Suprapubic skin (tissue), 4 donors: ENCODE results near the gene GALNT2. TPM values are rescaled to one million over a fixed set of nuclear protein-coding genes. Genes with fewer than 3 reads are reported as not detected.

Source experiments
- DNase-seq, 2 donors: peaks; one replicate each; pipeline ENCODE4 v3.0.0-alpha.2; 2019; ENCODE audit warnings: low spot score in 2 of 2
- H3K27ac ChIP-seq: fragments of 200-600 bp; sonication (generic); one replicate; pipeline ENCODE4 v1.5.1; 2019
- H3K27me3 ChIP-seq: fragments of 200-600 bp; sonication (generic); one replicate; pipeline ENCODE4 v1.5.1; 2019
- H3K36me3 ChIP-seq: fragments of 200-600 bp; sonication (generic); one replicate; pipeline ENCODE4 v1.5.1; 2019
- H3K4me1 ChIP-seq: fragments of 200-600 bp; sonication (generic); one replicate; pipeline ENCODE4 v1.5.1; 2019
- H3K4me3 ChIP-seq: fragments of 200-600 bp; sonication (generic); one replicate; pipeline ENCODE4 v1.5.1; 2019; ENCODE audit warnings: mild to moderate bottlenecking
- H3K9me3 ChIP-seq: fragments of 200-600 bp; sonication (generic); one replicate; pipeline ENCODE4 v1.5.1; 2019
- CTCF ChIP-seq, 2 donors: fragments of 200-600 bp in 1 of 2; fragments of 450-650 bp in 1 of 2; sonication (generic) in 1 of 2; IDR thresholded peaks; one replicate each; pipeline ENCODE4 v1.5.1; 2016 to 2019; ENCODE audit warnings: antibody characterized with exemption in 2 of 2, mild to moderate bottlenecking in 1 of 2, moderate library complexity in 1 of 2
- EP300 ChIP-seq: sonication (generic); formaldehyde crosslinking; IDR thresholded peaks from one replicate; pipeline ENCODE4 v1.6.1; 2017; ENCODE audit warnings: antibody characterized with exemption
- POLR2A ChIP-seq, 2 donors: fragments of 450-650 bp; IDR thresholded peaks; one replicate each; pipeline ENCODE4 v1.6.1; 2017; ENCODE audit warnings: antibody characterized with exemption in 2 of 2, mild to moderate bottlenecking in 2 of 2, moderate library complexity in 2 of 2
- POLR2AphosphoS5 ChIP-seq, 3 donors: sonication (generic); formaldehyde crosslinking; IDR thresholded peaks; one replicate each; pipeline ENCODE4 v1.6.1; 2017; ENCODE audit warnings: antibody characterized with exemption in 3 of 3
- whole genome bisulfite sequencing: methylation state at CpG from one replicate; pipeline ENCODE4 v1.1.5; 2018; 5-methylcytosine and 5-hydroxymethylcytosine counted together
- total RNA-seq, 4 donors: library from RNA; depleted of rRNA; stranded (reverse); fragments of >200 nt; gene quantifications; one replicate each; pipeline ENCODE4 v1.1.0, GENCODE V29; 2016

Gene GALNT2
- total RNA-seq, 4 donors from 2014 or later, result 24.1 to 40.2 (median 36.4) TPM

GRCh38 chr1:230194525-230194924 is 127.5 kb downstream of the GALNT2 start:
- Histone ChIP-seq H3K27me3 (no peaks in the 10 kb centered on the region), H3K27ac (no peak overlapping the region), H3K9me3 (no peaks in the 10 kb centered on the region), H3K4me1 (peaks cover 13% of the 10 kb centered on the region), H3K36me3 (no peaks in the 10 kb centered on the region), H3K4me3 (no peak overlapping the region)
- no peak for DNase-seq
- TF ChIP-seq EP300 (no peak), CTCF (IDR thresholded peaks at IDR 0.05) (no peak)
- 85% methylated on average over 6 of the region's 7 CpGs for WGBS

GRCh38 chr1:230195199-230195598 is 128.2 kb downstream of the GALNT2 start:
- TF ChIP-seq POLR2AphosphoS5 (IDR thresholded peaks at IDR 0.05), result no peak
- DNase-seq, result no peak
- WGBS, result 86% methylated on average over 3 of the region's 3 CpGs

GRCh38 chr1:230196077-230196476 is 129.0 kb downstream of the GALNT2 start:
- WGBS, result 94% methylated on average over 5 of the region's 5 CpGs
- Histone ChIP-seq H3K27ac (no peak overlapping the region), H3K4me3 (no peak overlapping the region), H3K36me3 (no peaks in the 10 kb centered on the region), H3K27me3 (no peaks in the 10 kb centered on the region), H3K4me1 (peaks cover 9% of the 10 kb centered on the region), H3K9me3 (no peaks in the 10 kb centered on the region)
- no peak for TF ChIP-seq POLR2A (IDR thresholded peaks at IDR 0.05)
- no peak for TF ChIP-seq CTCF (IDR thresholded peaks at IDR 0.05)
- TF ChIP-seq EP300, result no peak
- TF ChIP-seq POLR2AphosphoS5 (IDR thresholded peaks at IDR 0.05), result no peak
- DNase-seq, result no peak

More at GRCh38 chr1:230195199-230195598, 128.2 kb downstream of the GALNT2 start:
- H3K9me3 ChIP-seq, result no peaks in the 10 kb centered on the region
- no peaks in the 10 kb centered on the region for H3K36me3 ChIP-seq
- no peaks in the 10 kb centered on the region for H3K27me3 ChIP-seq
- H3K27ac ChIP-seq, result no peak overlapping the region
- no peak overlapping the region for H3K4me3 ChIP-seq
- H3K4me1 ChIP-seq, result peaks cover 13% of the 10 kb centered on the region

GRCh38 chr1:230197644-230198567 is 130.9 kb downstream of the GALNT2 start:
- Histone ChIP-seq H3K36me3 (peaks cover 3% of the 10 kb centered on the region), H3K27ac (no peak overlapping the region), H3K4me1 (no peaks in the 10 kb centered on the region), H3K27me3 (no peaks in the 10 kb centered on the region), H3K9me3 (no peaks in the 10 kb centered on the region), H3K4me3 (no peak overlapping the region)
- no peak for DNase-seq
- TF ChIP-seq POLR2AphosphoS5 (IDR thresholded peaks at IDR 0.05) (no peak), CTCF (IDR thresholded peaks at IDR 0.05) (no peak), EP300 (no peak), POLR2A (IDR thresholded peaks at IDR 0.05) (no peak)
- WGBS, result 93% methylated on average over 41 of the region's 41 CpGs

- DNase-seq, result no peak
Observed at GRCh38 chr1:230199034-230199433, 132.0 kb downstream of the GALNT2 start.

More at GRCh38 chr1:230199034-230199433, 132.0 kb downstream of the GALNT2 start:
- Histone ChIP-seq H3K9me3 (no peaks in the 10 kb centered on the region), H3K36me3 (peaks cover 11% of the 10 kb centered on the region), H3K4me3 (no peak overlapping the region), H3K27ac (no peak overlapping the region), H3K27me3 (no peaks in the 10 kb centered on the region), H3K4me1 (no peaks in the 10 kb centered on the region)
- no peak for TF ChIP-seq EP300
- TF ChIP-seq POLR2AphosphoS5 (IDR thresholded peaks at IDR 0.05), result no peak
- TF ChIP-seq CTCF (IDR thresholded peaks at IDR 0.05), result no peak
- no peak for TF ChIP-seq POLR2A (IDR thresholded peaks at IDR 0.05)
- 82% methylated on average over 7 of the region's 7 CpGs for WGBS
